Measurements from ENCODE around the gene BRAT1. TPM values are rescaled to one million over a fixed set of nuclear protein-coding genes. Genes with fewer than 3 reads are reported as not detected.

Gene BRAT1
- polyA plus RNA-seq, 3 donors = 17.8 to 29.8 (median 18.7) TPM

- H3K27ac ChIP-seq (ENCODE audit: low read depth, low read length) = no peak overlapping the region
- 92 to 93% (median 93%) methylated on average over 9 of the region's 9 CpGs for WGBS, 3 donors
Measured at GRCh38 chr7:2587134-2587533, 31.8 kb upstream of the BRAT1 start.

- no peak overlapping the region for H3K27ac ChIP-seq (ENCODE audit: low read depth, low read length)
- WGBS, 3 donors = 90 to 94% (median 93%) methylated on average over 24 of the region's 24 CpGs
Measured at GRCh38 chr7:2586326-2587020, 31.1 kb upstream of the BRAT1 start.

GRCh38 chr7:2585446-2585845, 30.1 kb upstream of the BRAT1 start:
- WGBS, 3 donors = 87 to 89% (median 87%) methylated on average over 19 of the region's 19 CpGs
- H3K27ac ChIP-seq (ENCODE audit: low read depth, low read length) = no peak overlapping the region

GRCh38 chr7:2583798-2584580, 28.7 kb upstream of the BRAT1 start:
- WGBS, 3 donors = 61 to 96% (median 95%) methylated on average over 24 to 44 of the region's 54 CpGs
- no peak overlapping the region for H3K27ac ChIP-seq (ENCODE audit: low read depth, low read length)

GRCh38 chr7:2582006-2582735, 26.8 kb upstream of the BRAT1 start:
- whole genome bisulfite sequencing, 3 donors = 88 to 91% (median 89%) methylated on average over 22 to 24 of the region's 24 CpGs
- no peak overlapping the region for H3K27ac ChIP-seq (ENCODE audit: low read depth, low read length)

- 96 to 97% (median 97%) methylated on average over 10 to 11 of the region's 11 CpGs for WGBS, 3 donors
- H3K27ac ChIP-seq (ENCODE audit: low read depth, low read length) = no peak overlapping the region
Measured at GRCh38 chr7:2580636-2581035, 25.3 kb upstream of the BRAT1 start.

- no peak overlapping the region for H3K27ac ChIP-seq (ENCODE audit: low read depth, low read length)
- 94 to 97% (median 95%) methylated on average over 69 to 73 of the region's 73 CpGs for WGBS, 3 donors
Measured at GRCh38 chr7:2577914-2578680, 22.8 kb upstream of the BRAT1 start.

- WGBS, 3 donors = 92% methylated on average over 55 to 56 of the region's 56 CpGs
- H3K27ac ChIP-seq (ENCODE audit: low read depth, low read length) = no peak overlapping the region
Measured at GRCh38 chr7:2576742-2577491, 21.6 kb upstream of the BRAT1 start.

- 86 to 91% (median 87%) methylated on average over 21 of the region's 21 CpGs for WGBS, 3 donors
- no peak overlapping the region for H3K27ac ChIP-seq (ENCODE audit: low read depth, low read length)
Measured at GRCh38 chr7:2575733-2576340, 20.5 kb upstream of the BRAT1 start.

GRCh38 chr7:2575046-2575732, 19.9 kb upstream of the BRAT1 start:
- 78 to 89% (median 81%) methylated on average over 20 to 21 of the region's 21 CpGs for WGBS, 3 donors
- H3K27ac ChIP-seq (ENCODE audit: low read depth, low read length) = no peak overlapping the region

GRCh38 chr7:2573761-2574160, 18.4 kb upstream of the BRAT1 start:
- H3K27ac ChIP-seq (ENCODE audit: low read depth, low read length) = no peak overlapping the region
- WGBS, 3 donors = 83 to 92% (median 91%) methylated on average over 9 of the region's 9 CpGs

GRCh38 chr7:2572101-2572842, 16.9 kb upstream of the BRAT1 start:
- 74 to 88% (median 74%) methylated on average over 22 of the region's 22 CpGs for WGBS, 3 donors

GRCh38 chr7:2571409-2571808, 16.1 kb upstream of the BRAT1 start:
- no peak overlapping the region for H3K27ac ChIP-seq (ENCODE audit: low read depth, low read length)

More at GRCh38 chr7:2572101-2572842, 16.9 kb upstream of the BRAT1 start:
- H3K27ac ChIP-seq (ENCODE audit: low read depth, low read length) = no peak overlapping the region

GRCh38 chr7:2570021-2570420, 14.7 kb upstream of the BRAT1 start:
- 75 to 90% (median 83%) methylated on average over 16 of the region's 16 CpGs for WGBS, 3 donors
- H3K27ac ChIP-seq (ENCODE audit: low read depth, low read length) = no peak overlapping the region

More at GRCh38 chr7:2571409-2571808, 16.1 kb upstream of the BRAT1 start:
- 77 to 94% (median 87%) methylated on average over 15 of the region's 15 CpGs for WGBS, 3 donors

GRCh38 chr7:2569421-2569820, 14.1 kb upstream of the BRAT1 start:
- 95 to 97% (median 96%) methylated on average over 14 of the region's 14 CpGs for WGBS, 3 donors
- H3K27ac ChIP-seq (ENCODE audit: low read depth, low read length) = no peak overlapping the region

- H3K27ac ChIP-seq (ENCODE audit: low read depth, low read length) = no peak overlapping the region
- 93 to 95% (median 95%) methylated on average over 24 of the region's 24 CpGs for WGBS, 3 donors
Measured at GRCh38 chr7:2568521-2569223, 13.3 kb upstream of the BRAT1 start.
